GM21786 (cell line): ENCODE measurements around the gene LRRC3.

ENCODE experiments used
- ATAC-seq: cut with Tn5 transposase; IDR thresholded peaks from one replicate; pipeline ENCODE4 v1.9.1; 2021; ENCODE audit not compliant: unreplicated experiment

Gene LRRC3

DNA sequence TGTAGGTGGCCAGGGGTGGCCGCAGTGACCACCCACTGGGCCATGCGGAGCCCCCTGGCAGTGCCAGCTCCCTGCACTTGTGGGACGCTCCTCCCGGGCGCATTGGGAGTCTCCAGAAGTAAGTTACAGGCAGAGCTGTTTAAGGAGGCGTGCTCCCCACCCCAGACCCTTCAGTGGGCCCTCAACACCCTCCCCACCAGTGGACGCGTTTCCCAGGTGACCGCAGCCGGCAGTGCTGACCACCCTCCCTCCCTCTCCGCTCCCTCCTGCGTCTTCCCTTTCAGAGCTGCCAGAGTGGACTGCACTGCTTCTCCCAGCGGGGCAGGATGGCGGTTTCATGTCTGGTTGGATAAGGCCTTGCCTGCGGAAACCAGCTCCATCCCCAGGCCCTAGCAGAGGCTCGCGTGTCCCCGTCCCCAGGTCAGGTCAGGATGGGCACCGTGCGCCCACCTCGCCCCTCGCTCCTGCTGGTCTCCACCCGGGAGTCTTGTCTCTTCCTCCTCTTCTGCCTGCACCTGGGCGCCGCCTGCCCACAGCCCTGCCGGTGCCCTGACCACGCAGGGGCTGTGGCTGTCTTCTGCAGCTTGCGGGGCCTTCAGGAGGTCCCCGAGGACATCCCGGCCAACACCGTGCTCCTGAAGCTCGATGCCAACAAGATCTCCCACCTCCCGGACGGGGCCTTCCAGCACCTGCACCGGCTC lies 1.1 kb downstream of the LRRC3 start:
- ATAC-seq, result no peak

DNA sequence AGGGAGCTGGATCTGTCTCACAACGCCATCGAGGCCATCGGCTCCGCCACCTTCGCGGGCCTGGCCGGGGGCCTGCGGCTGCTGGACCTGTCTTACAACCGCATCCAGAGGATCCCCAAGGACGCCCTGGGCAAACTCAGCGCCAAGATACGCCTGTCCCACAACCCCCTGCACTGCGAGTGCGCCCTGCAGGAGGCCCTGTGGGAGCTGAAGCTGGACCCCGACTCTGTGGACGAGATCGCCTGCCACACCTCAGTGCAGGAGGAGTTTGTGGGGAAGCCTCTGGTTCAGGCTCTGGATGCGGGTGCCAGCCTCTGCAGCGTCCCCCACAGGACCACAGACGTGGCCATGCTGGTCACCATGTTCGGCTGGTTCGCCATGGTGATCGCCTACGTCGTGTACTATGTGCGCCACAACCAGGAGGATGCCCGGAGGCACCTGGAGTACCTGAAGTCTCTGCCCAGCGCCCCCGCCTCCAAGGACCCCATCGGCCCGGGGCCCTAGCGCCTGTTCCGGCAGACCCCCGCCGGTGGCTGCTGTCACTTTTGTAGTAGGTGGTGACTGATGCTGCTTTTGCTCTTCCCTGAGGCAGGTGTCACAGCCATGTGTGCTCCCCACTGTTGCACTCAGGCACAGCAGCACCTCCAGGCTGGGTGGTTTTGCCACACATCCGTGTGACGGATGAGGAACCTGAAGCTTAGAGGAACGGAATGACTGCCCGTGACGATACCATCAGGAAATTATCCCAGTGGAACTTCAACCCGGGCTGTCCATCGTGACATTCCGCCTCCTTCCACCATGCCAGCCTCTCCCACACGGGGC lies 1.8 kb downstream of the LRRC3 start:
- ATAC-seq, result no peak

DNA sequence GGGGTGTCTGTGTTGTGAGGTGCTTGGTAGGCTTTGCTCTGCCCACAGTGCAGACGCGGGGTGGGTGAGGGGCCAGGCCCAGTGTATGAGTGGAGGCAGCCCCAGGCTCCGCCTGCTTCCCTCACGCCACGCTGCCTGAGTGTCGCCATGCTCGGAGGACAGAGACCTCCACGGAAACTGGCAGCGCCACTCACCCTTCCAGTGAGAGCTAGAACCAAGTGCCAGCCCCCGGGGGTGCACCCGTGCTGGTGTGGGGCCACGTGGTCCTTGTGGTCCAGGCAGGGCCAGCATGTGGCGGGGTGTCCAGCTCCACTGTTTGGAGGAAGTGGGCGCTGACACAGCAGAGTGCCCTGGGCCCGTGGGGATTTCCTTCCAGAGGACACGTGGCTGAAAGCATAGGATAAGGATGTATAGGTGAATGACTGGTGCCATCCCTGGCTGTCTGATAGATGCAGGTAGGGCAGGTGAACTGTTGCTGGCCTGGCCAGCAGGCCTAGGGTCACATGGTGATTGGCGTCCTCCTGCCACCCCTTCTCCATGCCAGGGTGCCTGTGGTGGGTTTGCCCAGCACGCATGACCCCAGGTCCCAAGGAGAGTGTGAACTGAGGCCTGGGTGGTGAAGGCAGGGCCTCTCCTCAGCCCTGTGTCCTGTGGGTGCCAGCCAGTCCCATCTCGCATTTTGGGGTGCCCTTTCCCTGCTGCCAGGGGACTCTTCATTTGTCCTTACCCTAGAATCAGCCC lies 3.8 kb downstream of the LRRC3 start:
- ATAC-seq, result no peak

DNA sequence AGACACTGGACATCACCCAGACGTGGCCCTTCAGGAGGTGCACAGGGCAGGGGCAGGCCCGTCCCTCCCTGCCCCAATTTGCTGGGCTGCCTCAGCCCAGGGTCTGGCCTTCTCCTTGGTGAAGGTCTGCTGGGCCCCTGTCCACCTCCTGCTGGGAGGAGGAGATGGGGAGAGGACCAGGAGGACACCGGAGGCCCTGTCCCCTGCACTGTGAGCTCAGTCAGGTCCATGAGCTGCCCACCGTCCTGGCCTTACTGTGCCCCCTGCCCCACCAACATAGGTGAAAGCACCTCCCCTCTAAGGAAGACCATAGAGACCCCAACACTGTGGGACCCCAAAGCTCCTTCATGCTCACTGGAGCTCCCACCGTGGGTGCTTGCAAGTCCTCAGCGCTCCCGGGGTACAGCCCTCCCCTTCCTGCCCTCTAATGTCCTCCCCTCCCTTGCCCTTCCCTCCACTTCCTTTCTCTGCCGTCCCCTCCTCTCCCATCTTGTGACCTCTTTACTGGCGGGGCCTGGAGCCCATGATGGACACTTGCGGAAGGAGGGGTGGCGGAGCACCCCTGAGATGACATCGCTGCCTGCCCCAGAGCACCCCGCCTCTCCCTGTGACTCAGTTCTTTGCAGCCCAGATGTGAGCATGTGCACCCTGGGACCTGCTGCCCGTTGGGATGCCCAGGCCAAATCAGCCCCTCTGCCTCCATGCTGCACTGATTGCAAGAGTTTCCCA lies 4.6 kb downstream of the LRRC3 start:
- ATAC-seq, result no peak

DNA sequence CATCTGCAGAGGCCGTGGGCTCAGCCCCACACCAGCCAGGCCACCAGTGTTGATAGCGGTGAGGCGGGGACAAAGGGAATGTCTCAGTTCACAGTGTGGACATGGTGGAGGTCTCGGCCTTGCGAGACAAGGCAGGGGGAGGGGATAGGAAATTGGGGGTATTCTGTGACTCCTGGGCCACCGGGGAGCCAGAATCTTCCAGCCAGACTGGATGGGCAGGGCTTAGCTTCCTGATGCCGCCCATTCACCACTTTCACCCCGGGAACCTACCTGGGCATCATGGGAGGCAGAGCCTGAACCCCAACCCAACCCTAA lies 5.1 kb downstream of the LRRC3 start:
- ATAC-seq, result no peak

DNA sequence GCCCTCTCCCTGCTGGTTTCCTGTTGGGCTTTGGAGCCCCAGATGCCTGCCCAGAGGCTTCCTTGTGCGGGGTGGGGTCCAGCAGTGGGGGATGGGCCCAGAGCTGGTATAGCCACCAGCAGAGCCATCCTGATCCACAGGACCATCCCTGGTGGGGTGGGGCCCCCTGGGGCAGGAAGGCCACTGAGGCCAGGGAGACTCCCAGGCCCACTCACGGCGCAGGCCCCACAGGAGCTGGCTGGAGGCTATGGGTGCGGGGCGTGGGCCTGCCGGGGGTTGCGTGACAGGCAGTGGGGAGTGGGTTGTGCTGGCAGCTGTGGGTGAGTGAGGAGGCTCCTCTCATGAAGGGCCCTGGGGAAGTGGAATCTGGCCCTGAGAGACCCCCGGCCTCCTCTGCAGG lies 5.7 kb downstream of the LRRC3 start:
- no peak for ATAC-seq

DNA sequence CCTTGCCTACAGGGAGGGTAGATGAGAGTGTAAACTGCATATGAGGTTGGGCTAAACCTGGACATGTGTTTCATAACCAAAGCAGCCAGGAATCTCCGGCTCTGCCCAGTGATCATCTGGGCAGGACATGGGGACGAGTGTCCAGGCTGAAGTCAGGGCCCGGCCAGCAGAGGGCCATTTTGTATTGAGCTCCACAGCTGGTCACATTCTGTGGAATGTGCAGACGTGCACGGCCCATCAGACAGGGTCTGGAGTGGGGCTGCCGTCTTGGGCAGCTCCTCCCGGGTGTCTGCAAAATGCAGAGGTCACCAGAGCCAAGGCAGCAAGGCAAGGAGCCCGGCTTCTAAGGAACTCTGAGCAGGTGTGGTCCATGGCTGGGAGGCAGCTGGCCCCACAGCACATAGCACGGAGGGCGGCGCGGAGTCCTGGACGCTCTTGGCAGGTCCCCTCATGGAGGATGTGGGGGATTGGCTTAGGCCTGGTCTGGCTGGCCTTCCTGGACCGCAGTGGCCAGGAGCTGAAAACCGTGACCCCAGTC lies 6.2 kb downstream of the LRRC3 start:
- ATAC-seq, result no peak

DNA sequence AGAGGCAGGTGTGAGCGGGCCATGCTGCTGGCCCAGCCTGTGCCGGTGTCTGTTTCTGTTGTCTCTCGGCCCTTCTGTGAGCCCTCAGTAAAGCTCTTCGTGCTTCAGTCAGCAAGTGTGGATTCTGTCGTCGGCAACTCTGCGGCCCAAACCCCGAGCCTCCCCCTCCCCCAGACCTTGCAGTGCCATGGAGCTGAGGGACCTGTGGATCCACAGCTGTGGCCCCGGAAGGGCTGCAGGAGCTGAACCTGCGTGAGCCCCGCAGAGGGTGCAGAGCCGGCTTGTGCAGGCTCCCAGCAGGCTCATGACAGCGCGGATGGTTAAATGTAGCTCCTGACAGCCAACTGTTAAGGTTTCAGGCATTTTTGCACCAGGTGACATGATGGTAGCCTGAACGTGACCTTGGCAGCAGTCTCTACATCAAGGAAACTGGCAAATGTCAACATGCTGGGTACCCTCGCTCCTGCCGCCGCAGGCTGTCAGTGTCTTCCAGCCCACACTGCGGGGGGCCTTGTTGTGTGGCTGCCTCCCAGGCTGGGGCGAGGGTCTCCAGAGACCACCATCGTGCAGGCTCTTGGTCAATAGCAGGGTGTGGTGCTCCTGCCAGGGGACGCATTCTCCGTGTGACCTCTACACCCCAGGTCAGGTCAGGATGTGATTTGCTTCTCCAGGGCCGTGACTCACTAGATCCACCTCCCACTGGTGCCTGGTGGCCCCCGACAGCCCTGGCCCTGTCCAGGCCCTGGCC lies 7.0 kb downstream of the LRRC3 start:
- no peak for ATAC-seq

DNA sequence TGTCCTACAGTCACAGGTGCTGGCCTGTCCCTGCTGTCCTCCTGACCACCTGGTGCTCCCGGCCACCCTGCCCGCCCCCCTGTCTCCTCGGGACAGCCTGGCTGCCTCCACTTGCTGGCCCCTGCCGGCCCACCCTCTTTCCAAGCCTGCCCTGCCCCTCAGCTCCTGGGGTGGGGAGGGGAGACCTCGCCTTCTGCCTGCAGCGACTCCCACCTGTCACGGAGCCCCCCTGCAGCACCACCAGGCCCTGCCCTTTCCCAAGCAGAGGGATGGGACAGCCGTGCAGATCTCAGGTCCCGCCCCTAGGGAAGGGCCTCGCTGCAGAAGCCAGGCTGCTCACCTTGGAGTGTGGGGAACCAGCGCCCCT lies 7.5 kb downstream of the LRRC3 start:
- ATAC-seq, result no peak

DNA sequence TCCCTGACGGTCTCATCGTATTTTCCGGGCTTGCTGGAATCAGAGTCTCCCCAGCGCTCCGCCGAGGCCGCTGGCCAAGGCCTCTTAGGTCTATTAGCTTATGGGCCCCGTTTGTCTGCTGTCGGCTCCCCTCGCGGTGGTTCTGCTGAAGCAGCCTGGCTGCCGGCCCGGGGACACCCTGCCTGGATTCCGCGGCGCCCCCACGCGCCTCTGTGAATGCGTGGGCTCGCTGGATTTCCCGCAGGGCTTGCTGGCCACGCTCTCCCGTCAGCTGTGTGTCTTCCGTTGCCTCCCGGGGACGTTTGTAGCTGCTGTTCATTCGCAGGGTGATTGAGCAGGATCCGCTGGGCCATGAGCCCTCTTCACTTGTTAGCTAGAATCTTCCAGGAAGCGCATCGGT lies 8.4 kb downstream of the LRRC3 start:
- no peak for ATAC-seq

DNA sequence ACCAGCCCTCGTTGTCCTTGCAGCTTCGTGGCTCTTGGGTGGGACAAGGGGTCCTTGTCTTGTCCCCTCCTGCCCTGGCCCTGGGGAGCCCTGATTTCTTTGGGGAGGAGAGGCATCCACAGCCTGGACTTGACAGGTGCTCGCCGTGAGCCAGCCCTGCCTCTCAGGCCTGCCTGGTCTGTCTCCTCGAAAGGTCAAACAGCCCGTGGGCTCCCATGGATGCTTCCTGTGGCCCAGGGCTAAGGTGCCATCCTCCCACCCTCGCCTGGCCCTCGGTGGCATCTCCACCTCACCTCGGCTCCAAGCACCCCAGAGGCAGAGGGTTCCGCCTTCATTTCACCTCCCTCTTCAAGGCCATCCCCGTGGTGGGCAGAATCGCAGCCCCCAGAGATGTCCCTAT lies 9.0 kb downstream of the LRRC3 start:
- ATAC-seq, result no peak

DNA sequence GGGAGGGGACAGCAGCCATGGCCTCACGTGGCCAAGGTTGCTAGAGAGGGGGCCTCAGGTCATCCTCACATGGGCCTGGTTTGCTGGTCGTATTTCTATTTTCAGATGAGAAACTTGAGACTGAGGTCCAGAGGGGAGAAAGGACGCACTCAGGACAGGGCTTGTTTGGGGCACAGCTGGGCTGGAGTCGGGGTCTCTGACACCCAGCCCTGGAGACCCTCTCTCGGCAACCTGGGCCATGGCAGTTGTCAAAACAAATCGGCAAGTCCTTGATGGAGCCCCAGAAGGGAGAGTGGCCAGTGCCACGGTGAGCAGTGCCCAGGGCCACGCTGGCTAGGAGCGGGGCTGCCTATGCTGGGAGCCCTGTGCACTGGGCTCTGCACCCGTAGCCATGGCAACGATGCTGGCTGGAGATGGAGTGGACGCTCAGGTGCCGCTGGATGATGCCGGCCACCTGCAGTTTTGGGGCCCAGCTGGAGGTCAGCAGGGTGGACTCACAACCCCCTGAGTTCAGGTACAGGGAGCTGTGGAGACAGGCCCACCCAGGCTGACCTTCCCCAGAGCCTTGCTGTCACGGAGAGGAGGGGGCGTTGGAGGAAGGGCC lies 11.1 kb downstream of the LRRC3 start:
- no peak for ATAC-seq

DNA sequence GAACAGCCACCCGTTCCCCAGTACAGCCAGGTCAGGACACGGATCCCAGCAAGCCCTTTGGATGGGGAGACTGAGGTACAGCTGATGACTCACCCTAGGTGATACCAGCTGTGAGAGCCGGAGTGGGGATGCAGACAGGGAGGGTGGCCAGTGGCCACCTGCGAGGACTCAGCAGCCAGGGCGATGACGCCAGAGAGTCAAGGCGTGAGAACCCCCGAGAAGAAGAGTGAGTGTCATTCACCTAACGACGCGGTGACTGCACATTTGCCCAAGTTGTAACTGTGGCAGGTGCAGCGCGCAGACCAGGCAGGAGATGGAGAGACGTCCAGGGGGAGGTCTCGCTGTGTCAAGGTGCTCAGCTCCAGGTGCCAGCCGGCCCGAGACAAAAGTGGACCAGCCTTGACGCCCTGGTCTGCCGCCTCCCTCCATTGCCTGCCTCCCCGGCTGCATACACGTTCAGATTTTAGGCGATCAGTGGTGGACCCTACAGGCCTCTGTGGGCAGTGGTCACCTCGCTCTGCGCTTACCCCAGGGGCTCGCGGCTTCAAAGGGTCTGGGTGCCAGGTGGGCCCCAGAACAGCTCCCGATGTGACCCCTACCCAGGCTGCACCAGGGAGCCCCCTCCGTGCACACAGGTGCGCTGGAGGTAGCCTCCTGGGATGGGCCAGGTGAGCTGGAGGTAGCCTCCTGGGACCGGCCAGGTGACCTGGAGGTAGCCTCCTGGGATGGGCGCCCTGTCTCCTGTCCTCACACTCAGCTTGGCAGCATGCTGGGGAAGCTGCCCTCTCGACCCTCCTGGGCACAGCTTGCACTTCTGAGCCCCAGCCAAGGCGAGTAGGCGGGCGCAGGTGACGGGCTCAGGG lies 11.9 kb downstream of the LRRC3 start:
- no peak for ATAC-seq

DNA sequence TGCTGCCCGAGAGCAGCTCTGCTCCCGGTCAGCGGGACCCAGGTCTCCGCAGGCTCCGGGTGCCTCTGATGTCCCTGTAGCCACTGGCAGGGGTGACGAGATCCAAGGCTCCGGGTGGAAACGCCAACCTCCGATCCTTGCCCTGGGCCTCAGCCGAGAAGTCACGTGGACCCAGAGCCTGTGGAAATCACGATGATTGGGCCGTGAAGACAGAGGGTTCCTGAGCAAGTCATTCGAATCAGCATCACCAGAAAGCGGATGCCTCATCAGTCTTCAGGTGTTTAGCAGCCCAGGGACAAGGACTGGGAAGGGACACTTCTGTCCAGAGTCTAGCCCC lies 12.5 kb downstream of the LRRC3 start:
- ATAC-seq, result no peak

DNA sequence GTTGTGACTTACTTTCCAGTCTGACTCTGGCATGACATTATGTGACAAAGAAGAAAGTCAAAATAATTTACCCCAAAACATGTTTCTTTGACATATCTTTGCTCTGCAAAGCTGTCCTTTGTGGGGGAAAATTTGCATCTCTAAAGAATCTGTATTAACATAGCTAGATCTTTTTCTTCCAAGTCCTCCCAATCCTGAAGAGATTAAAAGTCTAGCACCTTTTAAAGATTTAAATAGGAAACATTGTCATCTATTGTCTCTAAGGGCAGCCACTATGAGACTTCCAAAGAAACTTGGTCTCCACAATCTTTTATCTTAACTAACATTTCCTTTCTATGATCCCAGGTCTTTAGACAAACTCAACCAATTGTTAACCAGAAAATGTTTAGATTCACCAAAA lies 16.0 kb downstream of the LRRC3 start:
- no peak for ATAC-seq

DNA sequence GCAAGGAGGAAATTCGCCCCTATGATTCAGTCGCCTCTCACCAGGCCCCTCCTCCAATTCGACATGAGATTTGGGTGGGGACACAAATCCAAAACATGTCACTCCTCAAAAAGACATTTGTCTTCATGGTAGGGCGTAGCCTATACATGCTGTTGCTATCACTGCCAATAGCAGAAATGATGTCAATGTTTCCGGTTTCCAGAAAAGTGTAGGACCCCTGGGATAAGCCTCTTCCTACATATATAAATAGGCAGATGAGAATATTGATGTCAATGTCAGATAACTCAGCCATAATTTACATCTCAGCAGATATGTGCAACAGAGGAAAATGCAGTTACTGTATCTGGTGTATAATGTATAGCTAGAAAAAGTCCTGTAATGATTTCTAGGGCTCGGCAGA lies 16.7 kb downstream of the LRRC3 start:
- no peak for ATAC-seq

DNA sequence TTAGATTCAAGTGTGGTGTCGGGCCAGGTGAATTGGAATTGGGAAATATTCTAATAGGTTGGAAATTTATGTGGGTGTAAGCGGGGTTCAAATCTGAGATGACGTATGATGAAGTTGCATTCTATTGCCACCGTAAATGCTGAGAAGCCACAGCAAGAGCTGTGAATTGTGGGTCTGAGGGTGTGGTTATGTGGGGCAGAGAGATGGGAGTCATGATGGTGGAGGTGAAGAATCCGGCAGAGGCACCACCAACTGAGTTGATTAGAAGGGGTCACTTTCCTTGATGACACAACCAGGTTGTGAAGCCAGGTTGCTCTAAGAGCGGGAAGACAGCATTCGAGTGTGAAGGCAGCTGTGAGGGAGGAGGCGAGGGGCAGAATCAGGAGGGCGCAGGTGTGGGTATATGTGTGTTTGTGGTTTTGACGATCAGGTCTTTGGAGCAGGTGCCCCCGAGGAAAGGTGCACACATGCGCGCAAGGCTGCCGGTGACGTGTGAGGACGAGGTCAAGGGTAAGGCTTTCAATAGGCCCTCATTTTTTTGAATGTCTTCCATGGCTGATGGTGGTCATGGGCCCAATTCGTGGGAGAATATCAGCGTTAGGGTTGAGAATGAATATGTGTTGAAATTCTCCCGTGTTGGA lies 18.7 kb downstream of the LRRC3 start:
- no peak for ATAC-seq

DNA sequence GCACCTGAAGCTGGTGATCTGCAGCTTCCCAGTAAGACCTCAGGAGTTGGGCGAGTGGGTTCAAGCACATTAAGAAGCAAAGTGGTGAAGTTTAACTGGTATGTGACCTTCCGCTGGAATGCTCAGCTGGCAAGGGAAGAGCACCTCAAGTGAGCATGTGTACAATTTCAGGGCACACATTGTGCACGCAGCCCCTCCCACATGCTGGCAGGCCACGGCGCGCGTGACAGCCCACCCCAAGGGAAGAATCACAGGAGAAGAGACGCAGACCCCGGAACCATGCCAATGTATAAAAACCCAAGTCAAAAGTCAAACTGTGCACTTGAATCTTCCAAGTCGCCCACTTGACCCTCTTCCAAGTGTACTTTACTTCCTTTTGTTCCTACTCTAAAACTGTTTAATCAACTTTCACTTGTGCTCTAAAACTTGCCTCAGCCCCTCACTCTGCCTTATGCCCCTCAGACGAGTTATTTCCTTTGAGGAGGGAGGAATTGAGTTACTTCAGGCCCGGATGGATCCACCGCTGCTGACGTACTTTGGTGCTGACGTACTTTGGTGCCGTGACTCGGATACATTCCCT lies 20.0 kb downstream of the LRRC3 start:
- ATAC-seq, result no peak

DNA sequence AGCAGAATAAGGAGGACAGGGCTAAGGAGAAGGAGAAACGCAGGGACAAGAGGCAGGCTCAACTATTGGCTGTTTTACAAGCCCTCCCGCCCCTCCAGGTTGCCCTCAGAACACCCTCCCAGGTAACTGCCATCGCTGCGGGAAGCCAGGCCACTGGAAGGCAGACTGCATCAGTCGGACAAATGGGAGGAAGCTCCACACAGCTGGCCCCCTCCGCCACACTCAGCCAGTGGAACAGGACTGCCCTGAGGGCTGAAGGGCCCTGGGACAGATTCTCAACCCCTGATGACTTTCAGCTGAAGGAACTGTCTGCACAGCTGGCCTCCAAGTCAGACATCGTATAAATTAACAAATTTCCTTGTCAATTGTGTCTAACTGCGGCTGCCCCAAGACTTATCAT lies 21.8 kb downstream of the LRRC3 start:
- ATAC-seq, result no peak
